Smooth muscle cell (in vitro differentiated cells): Measurements from ENCODE around the gene EPHA4. TPM values are rescaled to one million over a fixed set of nuclear protein-coding genes. Genes with fewer than 3 reads are reported as not detected.

Experiments
- DNase-seq: peaks from one replicate; lab custom pipeline; 2025; ENCODE audit not compliant: unreplicated experiment; lab: John Stamatoyannopoulos, UW
- H2AFZ ChIP-seq: fragments of 200-600 bp; sonication (generic); 2 replicates; pipeline ENCODE4 v1.6.0; 2016; ENCODE audit warnings: antibody characterized with exemption, low read depth, mild to moderate bottlenecking
- H3F3A ChIP-seq: fragments of 200-600 bp; sonication (generic); 2 replicates; pipeline ENCODE4 v1.6.0; 2017; ENCODE audit warnings: antibody characterized with exemption, low read depth
- H3K27ac ChIP-seq: fragments of 200-600 bp; sonication (generic); 2 replicates; pipeline ENCODE4 v1.5.1; 2016; ENCODE audit warnings: low read depth, mild to moderate bottlenecking
- H3K27me3 ChIP-seq: fragments of 200-600 bp; sonication (generic); 2 replicates; pipeline ENCODE4 v1.6.1; 2016; ENCODE audit warnings: low read depth, mild to moderate bottlenecking
- H3K36me3 ChIP-seq: fragments of 200-600 bp; sonication (generic); 2 replicates; pipeline ENCODE4 v1.5.1; 2016; ENCODE audit warnings: low read depth
- H3K4me1 ChIP-seq: fragments of 200-600 bp; sonication (generic); 2 replicates; pipeline ENCODE4 v1.5.1; 2016; ENCODE audit warnings: low read depth
- H3K4me2 ChIP-seq: fragments of 200-600 bp; sonication (generic); 2 replicates; pipeline ENCODE4 v1.6.0; 2016; ENCODE audit warnings: mild to moderate bottlenecking
- H3K4me3 ChIP-seq: fragments of 200-600 bp; sonication (generic); 2 replicates; pipeline ENCODE4 v1.5.1; 2016; ENCODE audit warnings: mild to moderate bottlenecking
- H3K79me2 ChIP-seq: fragments of 200-600 bp; sonication (generic); 2 replicates; pipeline ENCODE4 v1.6.0; 2016; ENCODE audit warnings: low read depth, mild to moderate bottlenecking
- H3K9ac ChIP-seq: fragments of 200-600 bp; sonication (generic); 2 replicates; pipeline ENCODE4 v1.6.0; 2016; ENCODE audit warnings: low read depth
- H3K9me3 ChIP-seq: fragments of 200-600 bp; sonication (generic); replicated peaks from 2 replicates; pipeline ENCODE4 v1.5.1; 2016; ENCODE audit warnings: low read depth
- H4K20me1 ChIP-seq: fragments of 200-600 bp; sonication (generic); 2 replicates; pipeline ENCODE4 v1.6.0; 2016; ENCODE audit warnings: low read depth
- CTCF ChIP-seq: fragments of 200-600 bp; sonication (generic); IDR thresholded peaks from 2 replicates; pipeline ENCODE4 v1.5.1; 2017; ENCODE audit warnings: borderline replicate concordance, mild to moderate bottlenecking, antibody characterized with exemption; ENCODE audit not compliant: insufficient read depth, poor library complexity, severe bottlenecking
- WGBS: methylation state at CpG from one replicate; pipeline ENCODE4 v1.1.7; 2016; ENCODE audit warnings: low lambda C conversion rate; 5-methylcytosine and 5-hydroxymethylcytosine counted together
- polyA plus RNA-seq: library from polyadenylated mRNA; unstranded; fragments of >200 nt; fragmentation: Nextera tagmentation; extraction: Ambion mirVana; gene quantifications from 2 replicates; pipeline ENCODE4 v1.2.1, GENCODE V29; 2016
- total RNA-seq: library from RNA; depleted of rRNA; stranded (reverse); fragments of >200 nt; gene quantifications from 2 replicates; pipeline ENCODE4 v1.2.3, GENCODE V29; 2014

EPHA4 gene
- total and polyA plus RNA-seq, 2 experiments from 2014 or later, result 2.8 to 48.3 TPM

- no peaks in the 10 kb centered on the region for H4K20me1 ChIP-seq
- H3K9me3 ChIP-seq, result no peaks in the 10 kb centered on the region
- no peak for TF ChIP-seq CTCF
- 29% methylated on average over 6 of the region's 6 CpGs for WGBS
- no peaks in the 10 kb centered on the region for H3K36me3 ChIP-seq
- peaks cover 23% of the 10 kb centered on the region for H3K4me1 ChIP-seq
- no peak overlapping the region for H3K4me3 ChIP-seq
- H3K9ac ChIP-seq, result no peak overlapping the region
- peak overlapping the region; percentile 41 for H3K27ac ChIP-seq
- H3K27me3 ChIP-seq, result no peaks in the 10 kb centered on the region
- H3F3A ChIP-seq, result no peaks in the 10 kb centered on the region
- H3K79me2 ChIP-seq, result no peaks in the 10 kb centered on the region
- DNase-seq, result no peak
- H3K4me2 ChIP-seq, result peak overlapping the region; percentile 82
- peak overlapping the region; percentile 40 for H2AFZ ChIP-seq
Observed at GRCh38 chr2:221447310-221447709, 124.8 kb downstream of the EPHA4 start.

DNA sequence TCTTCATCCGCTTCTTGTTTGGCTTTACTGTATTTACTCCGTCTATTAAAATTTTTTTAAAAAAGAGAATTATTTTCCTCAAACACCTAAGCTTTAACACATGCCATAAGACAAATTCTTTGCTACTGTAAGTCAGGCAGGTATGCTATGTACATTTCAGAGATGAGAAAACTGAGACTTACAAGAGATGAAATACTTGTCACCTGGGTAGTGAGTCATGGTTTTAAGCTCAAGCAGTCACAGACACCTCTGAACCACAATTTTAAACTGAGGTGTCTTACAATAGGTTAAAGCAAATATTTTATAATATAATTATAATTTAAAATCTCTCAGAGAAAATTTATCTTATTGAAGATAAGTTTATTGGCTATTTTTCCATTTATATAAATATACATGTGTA is 126.0 kb downstream of the EPHA4 start:
- no peak for TF ChIP-seq CTCF
- no peaks in the 10 kb centered on the region for H4K20me1 ChIP-seq
- H3K4me2 ChIP-seq, result no peak overlapping the region
- H3F3A ChIP-seq, result no peaks in the 10 kb centered on the region
- no peak for DNase-seq
- no peaks in the 10 kb centered on the region for H3K36me3 ChIP-seq
- H3K4me1 ChIP-seq, result peaks cover 23% of the 10 kb centered on the region
- no peaks in the 10 kb centered on the region for H3K9me3 ChIP-seq
- H3K9ac ChIP-seq, result no peak overlapping the region
- H2AFZ ChIP-seq, result no peak overlapping the region
- WGBS, result 100% methylated on average over 2 of the region's 2 CpGs
- no peaks in the 10 kb centered on the region for H3K27me3 ChIP-seq
- H3K4me3 ChIP-seq, result no peak overlapping the region
- no peak overlapping the region for H3K27ac ChIP-seq
- no peaks in the 10 kb centered on the region for H3K79me2 ChIP-seq

DNA sequence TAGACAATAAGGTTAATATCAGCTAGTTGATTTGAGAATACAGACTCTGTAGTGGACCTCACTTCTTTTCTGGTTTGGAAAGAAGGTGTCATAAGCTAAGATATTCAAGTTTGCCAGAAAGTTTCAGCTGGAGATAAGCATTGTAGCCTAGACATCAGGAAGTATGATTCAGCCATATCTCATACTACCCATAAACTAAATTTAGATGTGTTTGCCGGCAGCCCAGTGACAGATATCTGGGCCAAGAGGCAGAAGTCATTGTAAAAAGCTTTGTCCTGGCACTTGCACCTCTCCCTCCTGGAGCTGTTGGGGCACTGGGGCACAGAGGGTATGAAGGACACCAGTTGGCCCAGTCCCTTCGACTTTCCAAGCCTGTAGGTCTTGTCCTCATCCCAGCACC is 128.0 kb downstream of the EPHA4 start:
- no peaks in the 10 kb centered on the region for H3K9me3 ChIP-seq
- TF ChIP-seq CTCF, result no peak
- H3K79me2 ChIP-seq, result no peaks in the 10 kb centered on the region
- no peak overlapping the region for H3K9ac ChIP-seq
- H3K36me3 ChIP-seq, result no peaks in the 10 kb centered on the region
- H3K27ac ChIP-seq, result peak overlapping the region; percentile 76
- no peak overlapping the region for H2AFZ ChIP-seq
- peaks cover 20% of the 10 kb centered on the region for H3K4me1 ChIP-seq
- peaks cover 4% of the 10 kb centered on the region for H3K27me3 ChIP-seq
- H3K4me3 ChIP-seq, result no peak overlapping the region
- H4K20me1 ChIP-seq, result no peaks in the 10 kb centered on the region
- H3F3A ChIP-seq, result no peaks in the 10 kb centered on the region
- 0% methylated on average over 2 of the region's 2 CpGs for WGBS
- H3K4me2 ChIP-seq, result peak overlapping the region; percentile 64
- DNase-seq, result no peak

GRCh38 chr2:221443645-221444044 is 128.5 kb downstream of the EPHA4 start:
- H3K9ac ChIP-seq, result no peak overlapping the region
- H2AFZ ChIP-seq, result no peak overlapping the region
- no peaks in the 10 kb centered on the region for H3K9me3 ChIP-seq
- H3K79me2 ChIP-seq, result no peaks in the 10 kb centered on the region
- H3K4me1 ChIP-seq, result peaks cover 16% of the 10 kb centered on the region
- H4K20me1 ChIP-seq, result no peaks in the 10 kb centered on the region
- peaks cover 4% of the 10 kb centered on the region for H3K27me3 ChIP-seq
- no peaks in the 10 kb centered on the region for H3K36me3 ChIP-seq
- H3K27ac ChIP-seq, result peak overlapping the region; percentile 76
- H3K4me3 ChIP-seq, result no peak overlapping the region
- no peak for DNase-seq
- 33% methylated on average over 1 of the region's 1 CpG for WGBS
- H3K4me2 ChIP-seq, result peak overlapping the region; percentile 64
- no peaks in the 10 kb centered on the region for H3F3A ChIP-seq
- no peak for TF ChIP-seq CTCF
